LNCAP (cell line): ENCODE results near the gene ADGRD1.

Experiments used
- TF ChIP-seq, protein P1 (sequence below): fragments of 450-650 bp; IDR thresholded peaks from 2 replicates; pipeline ENCODE4 v1.5.1; 2017; ENCODE audit warnings: mild to moderate bottlenecking

The ADGRD1 gene

DNA sequence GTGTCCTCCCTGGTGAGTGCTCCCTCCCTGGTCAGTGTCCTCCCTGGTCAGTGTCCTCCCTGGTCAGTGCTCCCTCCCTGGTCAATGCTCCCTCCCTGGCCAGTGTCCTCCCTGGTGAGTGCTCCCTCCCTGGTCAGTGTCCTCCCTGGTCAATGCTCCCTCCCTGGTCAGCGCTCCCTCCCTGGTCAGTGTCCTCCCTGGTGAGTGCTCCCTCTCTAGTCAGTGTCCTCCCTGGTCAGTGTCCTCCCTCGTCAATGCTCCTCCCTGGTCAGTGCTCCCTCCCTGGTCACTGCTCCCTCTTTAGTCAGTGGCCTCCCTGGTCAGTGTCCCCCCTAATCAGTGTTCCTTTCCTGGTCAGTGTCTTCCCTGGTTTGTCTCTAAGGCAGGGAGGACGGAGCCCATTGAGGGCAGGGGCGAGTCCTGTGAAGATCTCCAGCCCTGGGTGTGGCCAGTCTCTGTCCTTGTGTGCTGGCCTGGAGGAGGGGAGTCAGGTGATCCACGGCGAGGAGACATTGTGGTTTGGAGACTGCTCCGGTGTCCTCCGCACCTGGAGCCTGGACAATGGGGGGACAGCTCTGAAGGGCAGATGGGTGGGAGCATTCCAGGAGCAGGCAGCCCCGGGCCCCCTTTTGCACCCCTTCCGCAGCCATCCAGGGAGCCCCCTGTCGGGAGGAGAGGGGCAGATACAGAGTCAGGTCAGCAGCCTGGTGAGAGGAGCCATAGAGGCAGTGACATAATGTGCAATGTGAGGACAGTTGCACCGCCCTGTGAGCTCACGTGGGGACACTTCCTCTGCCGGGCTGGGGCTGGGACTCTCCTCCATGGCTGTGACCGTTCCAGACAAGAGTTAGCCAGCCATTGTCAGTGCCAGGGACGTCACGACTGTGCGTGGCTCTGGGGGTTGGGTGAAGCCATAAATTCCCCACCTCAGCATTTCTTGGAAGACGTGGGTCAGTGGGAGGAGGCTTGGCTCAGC lies 93.4 kb downstream of the ADGRD1 start:
- TF ChIP-seq, protein P1, sequence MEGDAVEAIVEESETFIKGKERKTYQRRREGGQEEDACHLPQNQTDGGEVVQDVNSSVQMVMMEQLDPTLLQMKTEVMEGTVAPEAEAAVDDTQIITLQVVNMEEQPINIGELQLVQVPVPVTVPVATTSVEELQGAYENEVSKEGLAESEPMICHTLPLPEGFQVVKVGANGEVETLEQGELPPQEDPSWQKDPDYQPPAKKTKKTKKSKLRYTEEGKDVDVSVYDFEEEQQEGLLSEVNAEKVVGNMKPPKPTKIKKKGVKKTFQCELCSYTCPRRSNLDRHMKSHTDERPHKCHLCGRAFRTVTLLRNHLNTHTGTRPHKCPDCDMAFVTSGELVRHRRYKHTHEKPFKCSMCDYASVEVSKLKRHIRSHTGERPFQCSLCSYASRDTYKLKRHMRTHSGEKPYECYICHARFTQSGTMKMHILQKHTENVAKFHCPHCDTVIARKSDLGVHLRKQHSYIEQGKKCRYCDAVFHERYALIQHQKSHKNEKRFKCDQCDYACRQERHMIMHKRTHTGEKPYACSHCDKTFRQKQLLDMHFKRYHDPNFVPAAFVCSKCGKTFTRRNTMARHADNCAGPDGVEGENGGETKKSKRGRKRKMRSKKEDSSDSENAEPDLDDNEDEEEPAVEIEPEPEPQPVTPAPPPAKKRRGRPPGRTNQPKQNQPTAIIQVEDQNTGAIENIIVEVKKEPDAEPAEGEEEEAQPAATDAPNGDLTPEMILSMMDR: no peak

DNA sequence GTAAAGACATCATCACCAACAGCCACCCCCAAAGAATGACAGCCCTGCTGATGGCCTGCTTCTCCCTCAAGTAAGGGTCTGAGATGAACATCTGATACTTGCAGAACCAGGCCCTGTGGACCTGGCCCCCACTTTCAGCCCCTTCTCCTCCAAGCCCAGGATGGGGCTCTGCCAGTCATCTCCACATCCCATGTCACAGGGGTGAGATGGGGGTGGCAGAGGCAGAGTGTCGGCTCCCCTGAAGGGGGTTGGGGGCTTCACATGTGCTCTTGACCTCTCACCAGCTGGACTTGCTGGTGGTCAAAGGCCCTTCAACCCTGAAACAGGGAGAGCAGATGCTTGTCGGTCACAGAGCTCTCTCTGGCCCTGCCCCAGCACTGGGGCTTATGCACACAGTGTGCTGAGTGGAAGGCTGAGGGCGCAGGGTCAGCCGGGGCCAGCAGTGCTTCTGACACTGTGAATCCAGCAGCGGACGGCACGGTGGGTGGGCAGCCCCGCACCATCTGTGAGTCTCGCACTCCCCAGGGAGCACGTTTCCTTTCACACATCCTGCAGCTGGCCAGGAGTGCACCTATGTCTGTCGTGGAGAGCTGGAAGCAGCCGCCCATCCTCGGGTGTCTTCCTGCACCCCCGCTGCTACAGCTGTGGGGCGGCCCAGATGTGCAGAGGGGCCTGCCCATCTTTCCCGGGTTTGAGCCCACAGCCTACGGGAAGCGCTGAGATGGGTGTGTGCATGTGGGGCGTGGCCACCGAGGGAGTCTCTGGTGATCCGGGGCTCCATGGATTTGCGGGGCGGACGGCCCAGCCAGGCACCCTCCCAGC lies 94.3 kb downstream of the ADGRD1 start:
- TF ChIP-seq, protein P1: no peak

DNA sequence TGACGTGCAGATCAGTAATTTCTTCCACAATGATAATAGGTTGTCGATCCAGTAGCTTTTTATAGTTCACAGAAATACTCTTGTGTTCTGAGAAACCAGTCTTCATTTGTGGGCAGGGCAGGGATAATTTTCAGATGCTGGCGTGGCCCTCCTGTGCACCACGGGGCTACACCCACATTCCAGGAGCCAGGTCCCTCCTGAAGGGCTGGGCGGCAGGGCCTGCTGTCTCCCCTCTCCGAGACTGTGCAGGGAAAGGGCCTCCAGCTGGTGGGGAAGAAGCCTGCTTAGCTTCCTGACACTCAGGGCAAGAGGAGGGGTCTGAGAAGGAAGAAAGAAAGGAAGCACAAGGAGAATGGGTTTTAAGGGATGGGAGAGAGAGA lies 94.9 kb downstream of the ADGRD1 start:
- TF ChIP-seq, protein P1: no peak

DNA sequence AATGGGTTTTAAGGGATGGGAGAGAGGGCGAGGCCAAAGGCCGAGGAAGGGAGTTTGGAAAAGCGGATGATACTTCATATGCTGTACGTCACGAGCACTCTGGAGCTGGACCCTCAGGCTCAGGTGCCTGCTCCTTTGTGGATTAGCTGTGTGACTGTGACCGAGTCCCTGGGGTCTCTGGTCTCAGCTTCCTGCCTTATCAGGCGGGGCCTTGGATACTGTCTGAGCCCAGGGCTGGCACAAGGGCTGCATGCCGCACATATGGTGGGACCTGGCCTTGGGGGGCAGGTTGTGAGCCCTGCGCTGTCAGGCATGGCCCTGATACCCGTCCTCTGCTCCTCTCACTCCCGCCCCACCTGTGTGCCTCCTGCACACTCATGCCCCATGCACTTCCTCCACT lies 95.3 kb downstream of the ADGRD1 start:
- TF ChIP-seq, protein P1: no peak

DNA sequence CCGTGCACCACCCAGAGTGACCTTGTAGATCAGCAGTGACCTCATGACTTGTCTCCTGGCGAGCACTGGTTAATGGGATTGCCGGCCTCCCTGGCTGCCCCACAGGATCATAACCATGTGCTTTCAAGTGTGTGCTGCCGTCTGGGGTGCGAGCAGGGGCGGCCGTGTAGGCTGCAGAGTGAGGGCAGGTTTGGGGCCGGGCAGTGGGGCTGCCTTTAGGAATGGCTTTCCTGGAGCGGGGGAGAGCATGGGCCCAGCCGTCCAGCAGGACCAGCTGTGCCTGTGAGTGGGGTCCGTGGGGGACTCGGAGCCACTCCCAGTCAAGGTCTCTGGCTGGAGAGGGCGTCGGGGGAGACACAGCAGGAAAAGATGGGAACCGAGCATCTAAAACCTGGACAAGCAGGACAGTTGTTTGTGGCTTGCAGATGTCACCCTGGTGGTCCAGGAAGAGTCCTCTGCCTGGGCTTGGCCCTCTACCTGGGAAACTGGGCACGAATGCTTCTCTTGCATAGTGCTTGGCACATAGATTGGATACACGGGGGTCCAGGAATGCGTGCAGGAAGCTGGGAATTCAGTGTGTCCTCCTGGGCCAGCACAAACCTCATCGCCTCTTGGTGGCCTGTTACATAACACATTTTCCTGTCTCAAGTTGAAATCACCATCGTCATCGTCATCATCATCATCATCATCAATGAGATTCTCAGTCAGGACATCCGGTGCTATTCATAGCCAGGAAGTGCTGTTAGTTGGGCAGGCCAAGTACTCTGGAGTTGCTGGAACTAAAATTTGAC lies 96.0 kb downstream of the ADGRD1 start:
- TF ChIP-seq, protein P1: no peak

DNA sequence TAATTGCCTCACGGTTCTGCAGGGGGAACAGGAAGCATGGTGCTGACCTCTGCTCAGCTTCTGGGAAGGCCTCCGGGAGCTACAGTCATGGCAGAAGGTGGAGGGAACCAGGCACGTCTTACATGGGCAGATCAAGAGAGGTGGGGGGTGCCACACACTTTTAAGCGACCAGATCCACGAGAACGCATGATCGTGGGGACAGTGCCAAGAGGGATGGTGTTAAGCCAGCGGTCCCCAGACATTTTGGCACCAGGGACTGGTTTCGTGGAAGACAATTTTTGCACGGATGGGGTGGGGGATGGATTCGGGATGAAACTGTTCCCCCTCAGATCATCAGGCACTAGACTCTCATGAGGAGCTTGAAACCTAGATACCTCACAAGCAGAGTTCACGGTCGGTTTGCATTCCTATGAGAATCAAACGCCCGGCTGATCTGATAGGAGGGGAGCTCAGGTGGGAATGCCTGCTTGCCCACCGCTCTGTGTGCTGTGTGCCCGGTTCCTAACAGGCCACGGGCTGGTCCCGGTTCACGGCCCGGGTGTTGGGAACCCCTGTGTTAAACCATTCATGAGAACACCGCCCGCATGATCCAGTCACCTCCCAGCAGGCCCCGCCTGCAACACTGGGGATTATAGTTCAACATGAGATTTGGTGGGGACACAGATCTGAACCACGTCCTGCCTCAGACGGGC lies 96.9 kb downstream of the ADGRD1 start:
- TF ChIP-seq, protein P1: no peak

DNA sequence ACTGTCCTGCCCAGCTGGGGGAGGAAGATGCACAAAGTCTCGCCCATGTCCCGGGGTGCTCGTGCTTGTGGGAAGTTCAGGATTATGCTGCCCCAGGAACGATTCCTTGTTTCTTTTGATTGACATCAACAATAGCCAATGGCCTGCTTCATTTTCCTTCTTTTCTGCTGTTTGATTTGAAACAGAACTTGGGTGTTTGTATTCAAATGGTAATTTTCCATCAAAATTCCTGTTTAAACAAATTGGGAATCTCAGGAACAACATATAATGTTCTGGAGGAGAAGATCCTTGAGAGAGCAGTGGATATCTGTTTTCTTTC lies 97.4 kb downstream of the ADGRD1 start:
- TF ChIP-seq, protein P1: no peak
